HepG2 (cell line): ENCODE data around the gene R3HDM4. TPM values are rescaled to one million over a fixed set of nuclear protein-coding genes. Genes with fewer than 3 reads are reported as not detected.

ENCODE experiments used
- FOXA3 ChIP-seq: IDR thresholded peaks from 2 replicates; pipeline ENCODE4 v1.6.1; 2016; ENCODE audit warnings: missing genetic modification reagents, missing compliant biosample characterization
- KDM6A ChIP-seq: IDR thresholded peaks from 2 replicates; pipeline ENCODE4 v1.6.1; 2016; ENCODE audit warnings: low read depth
- KLF12 ChIP-seq: sonication (generic); formaldehyde crosslinking; IDR thresholded peaks from 2 replicates; pipeline ENCODE4 v1.4.0; 2020; ENCODE audit warnings: missing genetic modification reagents, borderline replicate concordance
- KLF15 ChIP-seq: sonication (generic); formaldehyde crosslinking; IDR thresholded peaks from 2 replicates; pipeline ENCODE4 v1.8.1; 2023; ENCODE audit warnings: borderline replicate concordance, mild to moderate bottlenecking, inconsistent platforms, missing genetic modification reagents, mixed read lengths
- NFKBIZ ChIP-seq: IDR thresholded peaks from 2 replicates; pipeline ENCODE4 v1.6.1; 2018; ENCODE audit warnings: missing genetic modification reagents, missing compliant biosample characterization
- REL ChIP-seq: sonication (generic); formaldehyde crosslinking; conservative IDR thresholded peaks from 2 replicates; pipeline ENCODE4 v1.8.0; 2022; ENCODE audit warnings: mild to moderate bottlenecking, missing genetic modification reagents, moderate library complexity
- SALL1 ChIP-seq: sonication (generic); formaldehyde crosslinking; IDR thresholded peaks from 2 replicates; pipeline ENCODE4 v1.8.0; 2022; ENCODE audit warnings: mild to moderate bottlenecking, missing genetic modification reagents
- SMARCE1 ChIP-seq: fragments of 450-650 bp; IDR thresholded peaks from 2 replicates; pipeline ENCODE4 v1.6.1; 2017; ENCODE audit warnings: borderline replicate concordance
- TAF1 ChIP-seq: sonication (generic); formaldehyde crosslinking; IDR thresholded peaks from 2 replicates; pipeline ENCODE4 v1.4.0; 2020; ENCODE audit warnings: missing genetic modification reagents
- TEAD3 ChIP-seq: optimal IDR thresholded peaks from 2 replicates; pipeline ENCODE3; 2016; ENCODE audit warnings: borderline replicate concordance
- TFDP2 ChIP-seq: sonication (generic); formaldehyde crosslinking; IDR thresholded peaks from 2 replicates; pipeline ENCODE4 v1.4.0; 2020; ENCODE audit warnings: missing genetic modification reagents
- UBTF ChIP-seq: sonication (generic); formaldehyde crosslinking; IDR thresholded peaks from 2 replicates; pipeline ENCODE4 v1.4.0; 2020; ENCODE audit warnings: mild to moderate bottlenecking, missing genetic modification reagents
- ZFYVE20 ChIP-seq: sonication (generic); formaldehyde crosslinking; IDR thresholded peaks from 2 replicates; pipeline ENCODE4 v1.8.0; 2023; ENCODE audit warnings: low read depth, mild to moderate bottlenecking, moderate library complexity, missing genetic modification reagents, borderline replicate concordance
- ZNF121 ChIP-seq: sonication (generic); formaldehyde crosslinking; IDR thresholded peaks from 2 replicates; pipeline ENCODE4 v1.5.0; 2020; ENCODE audit warnings: mild to moderate bottlenecking, missing genetic modification reagents
- ZNF20 ChIP-seq: sonication (generic); formaldehyde crosslinking; IDR thresholded peaks from 2 replicates; pipeline ENCODE4 v1.4.0; 2020; ENCODE audit warnings: mild to moderate bottlenecking, moderate library complexity, missing genetic modification reagents
- ZNF205 ChIP-seq: IDR thresholded peaks from 2 replicates; pipeline ENCODE4 v1.6.1; 2018; ENCODE audit warnings: missing biosample characterization, missing genetic modification reagents
- ZNF609 ChIP-seq: sonication (generic); formaldehyde crosslinking; IDR thresholded peaks from 2 replicates; pipeline ENCODE4 v1.4.0; 2020; ENCODE audit warnings: mild to moderate bottlenecking, missing genetic modification reagents, borderline replicate concordance
- ZNF660 ChIP-seq: sonication (generic); formaldehyde crosslinking; IDR thresholded peaks from 2 replicates; pipeline ENCODE4 v1.5.1; 2020; ENCODE audit warnings: mild to moderate bottlenecking, low read depth, missing genetic modification reagents, borderline replicate concordance
- ZNF737 ChIP-seq: sonication (generic); formaldehyde crosslinking; IDR thresholded peaks from 2 replicates; pipeline ENCODE4 v1.5.0; 2020; ENCODE audit warnings: missing genetic modification reagents, mild to moderate bottlenecking, borderline replicate concordance
- ZNF75D ChIP-seq: sonication (generic); formaldehyde crosslinking; IDR thresholded peaks from 2 replicates; pipeline ENCODE4 v1.8.1; 2023; ENCODE audit warnings: missing genetic modification reagents, mild to moderate bottlenecking, borderline replicate concordance
- ZNF782 ChIP-seq: sonication (generic); formaldehyde crosslinking; IDR thresholded peaks from 2 replicates; pipeline ENCODE4 v1.4.0; 2020; ENCODE audit warnings: missing genetic modification reagents, mild to moderate bottlenecking, borderline replicate concordance
- ZNF891 ChIP-seq: sonication (generic); formaldehyde crosslinking; IDR thresholded peaks from 2 replicates; pipeline ENCODE4 v1.5.0; 2020; ENCODE audit warnings: mild to moderate bottlenecking, missing genetic modification reagents
- polyA plus RNA-seq, 8 experiments: library from polyadenylated mRNA; depleted of rRNA in 3 of 8; stranded (reverse) in 7 of 8; unstranded in 1 of 8; fragments of >200 nt; fragmentation: Illumina TruSeq in 4 of 8; extraction: Trizol in 4 of 8; gene quantifications; 2 replicates each; pipeline versions ENCODE4 v1.2.1 to v1.2.3, GENCODE V29; 2011 to 2016; ENCODE audit warnings: low read depth in 4 of 8, missing spikeins in 1 of 8, mixed read lengths in 1 of 8; ENCODE audit not compliant: insufficient read depth in 1 of 8
- total RNA-seq, 5 experiments: library from RNA; depleted of rRNA; stranded (reverse); fragments of >200 nt; fragmentation: Illumina TruSeq; extraction: Trizol; gene quantifications; 2 replicates each; pipeline ENCODE4 v1.2.3, GENCODE V29; 2016; ENCODE audit warnings: low read depth in 1 of 5

Gene R3HDM4
- total and polyA plus RNA-seq, 2 of the 13 experiments (the other 11 are each of a cell fraction or from before 2014, with no cell fraction given): 26.2 to 26.9 TPM

- TF ChIP-seq ZNF121 (CRISPR knock-in tag): peak; percentile 85
- TF ChIP-seq KLF15: no peak
- no peak for TF ChIP-seq TAF1 (CRISPR knock-in tag)
- no peak for TF ChIP-seq ZNF782
- no peak for TF ChIP-seq FOXA3 (CRISPR knock-in tag)
- TF ChIP-seq ZNF737 (CRISPR knock-in tag): no peak
- no peak for TF ChIP-seq REL
- TF ChIP-seq ZNF660 (CRISPR knock-in tag): no peak
- TF ChIP-seq ZNF75D: no peak
- no peak for TF ChIP-seq TEAD3
- no peak for TF ChIP-seq KLF12
- TF ChIP-seq ZFYVE20: no peak
- no peak for TF ChIP-seq SMARCE1
- 0 out of 2 replicates have a peak, but pooled peaks have one; percentile 18 for TF ChIP-seq UBTF (CRISPR knock-in tag)
- TF ChIP-seq ZNF891: no peak
- TF ChIP-seq SALL1: peak; percentile 26; the same call in 1 of the 2 replicates
- TF ChIP-seq TFDP2 (CRISPR knock-in tag): no peak
- TF ChIP-seq ZNF609 (CRISPR knock-in tag): no peak
- no peak for TF ChIP-seq ZNF205 (CRISPR knock-in tag)
- TF ChIP-seq NFKBIZ (CRISPR knock-in tag): no peak
- no peak for TF ChIP-seq ZNF20 (CRISPR knock-in tag)
- no peak for TF ChIP-seq KDM6A (CRISPR knock-in tag)
Observed at GRCh38 chr19:928471-929202, 15.6 kb upstream of the R3HDM4 start (continued).
